ENCODE measurements around the gene TGIF2. TPM values are rescaled to one million over a fixed set of nuclear protein-coding genes. Genes with fewer than 3 reads are reported as not detected.

The TGIF2 gene
- total and polyA plus RNA-seq, 2 donors (not counting 1 experiment from before 2014, with no cell fraction given): 24.0 to 45.6 TPM

GRCh38 chr20:36527331-36528125 is 45.9 kb upstream of the TGIF2 start:
- Mint-ChIP-seq H3K9me3 (ENCODE audit: insufficient read depth) (no peaks in the 10 kb centered on the region), H3K27ac (no peak overlapping the region), H3K27me3 (no peaks in the 10 kb centered on the region), H3K4me3 (no peak overlapping the region), H3K4me1 (peaks cover 9% of the 10 kb centered on the region)
- Histone ChIP-seq H3K27me3 (replicated peaks in 1 of 4; ENCODE audit: control extremely low read depth in 1 of 4, control insufficient read depth in 3 of 4, insufficient read depth in 4 of 4, low read length in 3 of 4) (no peaks in the 10 kb centered on the region), H3K4me2 (replicated peaks; ENCODE audit: low read depth, low read length, poor library complexity, severe bottlenecking) (no peak overlapping the region), H3K4me1 (ENCODE audit: control insufficient read depth in 2 of 2, insufficient read depth in 2 of 2, low read length in 2 of 2) (peaks cover 14 to 15% of the 10 kb centered on the region in 2 donors), H4K20me1 (ENCODE audit: control insufficient read depth, insufficient read depth, low read length, poor library complexity, severe bottlenecking) (no peaks in the 10 kb centered on the region), H2AFZ (ENCODE audit: insufficient read depth, low read depth, low read length, poor library complexity, severe bottlenecking) (no peak overlapping the region), H3K4me3 (ENCODE audit: control extremely low read depth in 1 of 5, extremely low read depth in 1 of 5, insufficient read depth in 1 of 5, low read depth in 2 of 5, low read length in 4 of 5) (no peak overlapping the region), H3K79me2 (ENCODE audit: control insufficient read depth, insufficient read depth, low read length) (peaks cover 4% of the 10 kb centered on the region), H3K9ac (ENCODE audit: low read length) (no peak overlapping the region), H3K36me3 (replicated peaks in 1 of 2; ENCODE audit: control extremely low read depth in 1 of 2, control insufficient read depth in 1 of 2, extremely low read depth in 1 of 2, insufficient read depth in 2 of 2, low read length in 1 of 2) (peaks cover 2 to 34% of the 10 kb centered on the region in 2 experiments), H3K9me3 (ENCODE audit: control extremely low read depth in 1 of 3, control insufficient read depth in 2 of 3, insufficient read depth in 1 of 3, low read length in 2 of 3) (no peaks in the 10 kb centered on the region), H3K27ac (ENCODE audit: low read length in 2 of 2) (no peak overlapping the region)
- DNase-seq (no peak), ATAC-seq (ENCODE audit: low read depth) (no peak)
- intact Hi-C loops (cut with micrococcal nuclease): no loop called here
- POLR2A ChIA-PET: no interaction called here
- CTCF ChIA-PET: no interaction called here
- TF ChIP-seq, protein P1, sequence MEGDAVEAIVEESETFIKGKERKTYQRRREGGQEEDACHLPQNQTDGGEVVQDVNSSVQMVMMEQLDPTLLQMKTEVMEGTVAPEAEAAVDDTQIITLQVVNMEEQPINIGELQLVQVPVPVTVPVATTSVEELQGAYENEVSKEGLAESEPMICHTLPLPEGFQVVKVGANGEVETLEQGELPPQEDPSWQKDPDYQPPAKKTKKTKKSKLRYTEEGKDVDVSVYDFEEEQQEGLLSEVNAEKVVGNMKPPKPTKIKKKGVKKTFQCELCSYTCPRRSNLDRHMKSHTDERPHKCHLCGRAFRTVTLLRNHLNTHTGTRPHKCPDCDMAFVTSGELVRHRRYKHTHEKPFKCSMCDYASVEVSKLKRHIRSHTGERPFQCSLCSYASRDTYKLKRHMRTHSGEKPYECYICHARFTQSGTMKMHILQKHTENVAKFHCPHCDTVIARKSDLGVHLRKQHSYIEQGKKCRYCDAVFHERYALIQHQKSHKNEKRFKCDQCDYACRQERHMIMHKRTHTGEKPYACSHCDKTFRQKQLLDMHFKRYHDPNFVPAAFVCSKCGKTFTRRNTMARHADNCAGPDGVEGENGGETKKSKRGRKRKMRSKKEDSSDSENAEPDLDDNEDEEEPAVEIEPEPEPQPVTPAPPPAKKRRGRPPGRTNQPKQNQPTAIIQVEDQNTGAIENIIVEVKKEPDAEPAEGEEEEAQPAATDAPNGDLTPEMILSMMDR (IDR thresholded peaks at IDR 0.05): no peak
- TF ChIP-seq EZH2 (IDR thresholded peaks at IDR 0.05; ENCODE audit: borderline replicate concordance, insufficient read depth, low read depth, low read length, poor library complexity, severe bottlenecking): no peak
- WGBS (ENCODE audit: insufficient coverage): 100% methylated on average over 6 of the region's 32 CpGs

GRCh38 chr20:36528176-36528874 is 45.1 kb upstream of the TGIF2 start:
- Histone ChIP-seq H3K4me2 (replicated peaks; ENCODE audit: low read depth, low read length, poor library complexity, severe bottlenecking) (no peak overlapping the region), H3K27me3 (replicated peaks in 1 of 4; ENCODE audit: control extremely low read depth in 1 of 4, control insufficient read depth in 3 of 4, insufficient read depth in 4 of 4, low read length in 3 of 4) (no peaks in the 10 kb centered on the region), H3K4me3 (ENCODE audit: control extremely low read depth in 1 of 5, extremely low read depth in 1 of 5, insufficient read depth in 1 of 5, low read depth in 2 of 5, low read length in 4 of 5) (no peak overlapping the region), H2AFZ (ENCODE audit: insufficient read depth, low read depth, low read length, poor library complexity, severe bottlenecking) (no peak overlapping the region), H3K27ac (ENCODE audit: low read length in 2 of 2) (no peak overlapping the region), H3K79me2 (ENCODE audit: control insufficient read depth, insufficient read depth, low read length) (peaks cover 4% of the 10 kb centered on the region), H4K20me1 (ENCODE audit: control insufficient read depth, insufficient read depth, low read length, poor library complexity, severe bottlenecking) (no peaks in the 10 kb centered on the region), H3K9ac (ENCODE audit: low read length) (no peak overlapping the region), H3K9me3 (ENCODE audit: control extremely low read depth in 1 of 3, control insufficient read depth in 2 of 3, insufficient read depth in 1 of 3, low read length in 2 of 3) (no peaks in the 10 kb centered on the region), H3K4me1 (ENCODE audit: control insufficient read depth in 2 of 2, insufficient read depth in 2 of 2, low read length in 2 of 2) (peaks cover 9% of the 10 kb centered on the region in 2 donors), H3K36me3 (replicated peaks in 1 of 2; ENCODE audit: control extremely low read depth in 1 of 2, control insufficient read depth in 1 of 2, extremely low read depth in 1 of 2, insufficient read depth in 2 of 2, low read length in 1 of 2) (peaks cover 2 to 34% of the 10 kb centered on the region in 2 experiments)
- CTCF ChIA-PET: interaction anchor here (0.5 kb wide), 1 partner anchor 1770 kb away, joined by 3 read pairs; no protein-coding TSS in a partner anchor
- ATAC-seq (ENCODE audit: low read depth) (no peak), DNase-seq (no peak)
- Mint-ChIP-seq H3K9me3 (ENCODE audit: insufficient read depth) (no peaks in the 10 kb centered on the region), H3K27me3 (no peaks in the 10 kb centered on the region), H3K4me3 (no peak overlapping the region), H3K4me1 (peaks cover 8% of the 10 kb centered on the region), H3K27ac (no peak overlapping the region)
- no peak for TF ChIP-seq EZH2 (IDR thresholded peaks at IDR 0.05; ENCODE audit: borderline replicate concordance, insufficient read depth, low read depth, low read length, poor library complexity, severe bottlenecking)
- TF ChIP-seq, protein P1 (IDR thresholded peaks at IDR 0.05): no peak
- intact Hi-C loops (cut with micrococcal nuclease): no loop called here
- WGBS (ENCODE audit: insufficient coverage): 95% methylated on average over 13 of the region's 18 CpGs
- POLR2A ChIA-PET: no interaction called here

All from B cell (primary cell).